Measurements from ENCODE around the gene CKM. TPM values are rescaled to one million over a fixed set of nuclear protein-coding genes. Genes with fewer than 3 reads are reported as not detected.
"Not testable (repeated sequence)": the region's sequence is repeated elsewhere in the genome, so short reads cannot be mapped to it uniquely, and the experiment has no call there.

Gene CKM
- polyA plus RNA-seq, 4 donors: 0.29 to 0.88 (median 0.57) TPM

DNA sequence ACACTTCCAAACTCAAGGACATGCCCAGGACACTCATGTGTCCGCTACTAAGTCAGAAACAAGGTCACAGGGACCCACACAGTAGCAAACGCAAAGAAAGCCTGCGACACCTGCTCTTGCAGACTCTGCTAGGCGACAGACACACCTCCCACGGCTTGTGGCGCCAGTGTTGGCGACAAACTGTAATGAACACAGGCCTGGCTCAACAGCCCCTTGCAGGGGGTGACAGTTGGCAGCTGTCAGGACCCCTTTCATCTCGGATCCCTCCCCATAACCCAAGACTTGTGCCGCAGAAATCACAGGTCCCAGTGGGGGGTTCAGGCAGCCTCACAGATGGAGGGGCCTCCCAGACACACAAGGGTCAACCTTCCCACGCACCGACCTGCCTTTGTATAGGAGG is 364 bp downstream of the CKM start:
- DNase-seq (ENCODE audit: low read depth in 4 of 4, low spot score in 2 of 4): no peak

DNA sequence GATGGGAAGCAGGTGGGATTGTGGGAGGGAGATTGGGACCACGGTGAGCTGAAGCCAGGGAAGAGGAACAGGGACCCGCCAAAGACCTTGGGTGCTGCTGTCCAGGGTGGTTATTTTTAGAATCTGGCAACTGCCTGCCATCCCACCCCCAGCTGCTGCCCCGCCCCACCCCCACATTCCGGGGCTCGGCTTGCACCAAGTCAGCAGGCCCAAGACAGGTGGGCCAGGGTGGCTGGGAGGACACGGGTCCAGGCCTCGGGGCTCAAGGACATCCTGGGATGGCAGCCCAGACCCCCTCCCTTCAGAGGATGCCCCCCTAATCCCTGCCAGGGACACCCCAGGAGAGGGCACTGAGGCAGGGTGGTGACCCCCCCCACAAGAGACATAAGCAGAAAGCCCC is 827 bp downstream of the CKM start:
- no peak for DNase-seq (ENCODE audit: low read depth in 4 of 4, low spot score in 2 of 4)

GRCh38 chr19:45320997-45321775 is 1.5 kb downstream of the CKM start:
- no peak for DNase-seq (ENCODE audit: low read depth in 4 of 4, low spot score in 2 of 4)

DNA sequence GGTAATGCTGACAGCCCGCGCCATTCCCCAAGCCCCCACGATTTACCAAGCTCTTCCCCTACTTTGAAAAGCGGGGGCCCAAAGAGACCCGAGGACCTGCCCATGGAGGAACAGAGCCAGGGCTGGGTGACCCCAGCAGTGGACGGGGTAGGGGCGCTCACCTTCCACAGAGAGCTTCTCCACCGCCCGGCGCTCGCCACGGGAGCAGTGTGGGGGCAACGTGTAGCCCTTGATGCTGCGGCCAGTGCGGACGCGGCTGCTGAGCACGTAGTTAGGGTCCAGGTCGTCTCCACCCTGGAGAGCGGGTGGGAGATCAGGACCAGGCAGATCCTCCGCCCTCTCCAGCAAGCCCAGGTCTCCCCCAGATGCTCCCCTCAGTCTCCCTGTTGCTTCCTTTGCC is 7.4 kb downstream of the CKM start:
- no peak for DNase-seq (ENCODE audit: low read depth in 4 of 4, low spot score in 2 of 4)

GRCh38 chr19:45314708-45315245 is 7.9 kb downstream of the CKM start:
- DNase-seq (ENCODE audit: low read depth in 4 of 4, low spot score in 2 of 4): no peak

DNA sequence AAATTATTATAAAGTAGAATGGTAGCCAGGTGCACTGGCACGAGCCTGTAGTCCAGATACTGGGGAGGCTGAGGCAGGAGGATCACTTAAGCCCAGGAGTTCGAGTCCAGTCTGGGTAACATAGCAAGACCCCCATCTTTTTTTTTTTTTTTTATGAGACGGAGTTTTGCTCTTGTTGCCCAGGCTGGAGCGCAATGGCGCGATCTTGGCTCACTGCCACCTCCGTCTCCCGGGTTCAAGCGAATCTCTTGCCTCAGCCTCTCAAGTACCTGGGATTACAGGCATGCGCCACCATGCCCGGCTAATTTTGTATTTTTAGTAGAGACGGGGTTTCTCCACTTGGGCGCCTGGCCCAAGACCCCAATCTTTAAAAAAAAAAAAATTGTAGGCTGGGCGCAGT is 10.4 kb downstream of the CKM start:
- not testable (repeated sequence) for DNase-seq (ENCODE audit: low read depth in 4 of 4, low spot score in 2 of 4)

DNA sequence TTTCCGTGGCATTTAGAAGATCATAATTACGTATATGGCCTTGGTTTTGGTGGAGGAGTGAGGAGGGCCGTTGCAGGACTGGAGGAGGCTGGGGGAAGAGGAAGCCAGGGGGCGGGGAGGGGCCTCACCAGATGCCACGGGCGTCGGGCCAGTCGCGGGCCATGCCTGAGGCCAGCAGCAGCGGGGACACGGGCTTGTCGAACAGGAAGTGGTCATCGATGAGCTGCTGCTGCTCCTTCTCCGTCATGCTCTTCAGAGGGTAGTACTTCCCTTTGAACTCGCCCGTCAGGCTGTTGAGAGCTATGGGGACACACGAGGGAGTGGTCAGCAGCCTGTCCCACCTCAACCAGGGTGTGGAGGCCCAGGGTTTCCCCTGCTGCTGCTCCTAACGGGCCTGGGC is 11.1 kb downstream of the CKM start:
- no peak for DNase-seq (ENCODE audit: low read depth in 4 of 4, low spot score in 2 of 4)

DNA sequence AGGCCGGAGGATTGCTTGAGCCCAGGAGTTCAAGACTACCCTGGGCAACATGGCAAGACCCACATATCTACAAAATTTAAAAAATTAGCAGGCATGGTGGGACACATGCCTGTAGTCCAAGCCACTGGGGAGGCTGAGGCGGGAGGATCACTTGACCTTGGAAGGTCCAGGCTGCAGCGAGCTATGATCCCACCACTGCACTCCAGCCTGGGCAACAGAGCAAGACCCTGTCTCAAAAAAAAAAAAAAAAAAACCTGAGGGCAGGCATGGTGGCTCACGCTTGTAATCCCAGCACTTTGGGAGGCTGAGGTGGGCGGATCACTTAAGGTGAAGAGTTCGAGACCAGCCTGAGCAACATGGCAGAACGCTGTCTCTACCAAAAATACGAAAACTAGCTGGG is 13.4 kb downstream of the CKM start:
- not testable (repeated sequence) for DNase-seq (ENCODE audit: low read depth in 4 of 4, low spot score in 2 of 4)

- DNase-seq (ENCODE audit: low read depth in 4 of 4, low spot score in 2 of 4): no peak
These were observed 15.3 kb downstream of the CKM start for GRCh38 chr19:45307361-45307760.

DNA sequence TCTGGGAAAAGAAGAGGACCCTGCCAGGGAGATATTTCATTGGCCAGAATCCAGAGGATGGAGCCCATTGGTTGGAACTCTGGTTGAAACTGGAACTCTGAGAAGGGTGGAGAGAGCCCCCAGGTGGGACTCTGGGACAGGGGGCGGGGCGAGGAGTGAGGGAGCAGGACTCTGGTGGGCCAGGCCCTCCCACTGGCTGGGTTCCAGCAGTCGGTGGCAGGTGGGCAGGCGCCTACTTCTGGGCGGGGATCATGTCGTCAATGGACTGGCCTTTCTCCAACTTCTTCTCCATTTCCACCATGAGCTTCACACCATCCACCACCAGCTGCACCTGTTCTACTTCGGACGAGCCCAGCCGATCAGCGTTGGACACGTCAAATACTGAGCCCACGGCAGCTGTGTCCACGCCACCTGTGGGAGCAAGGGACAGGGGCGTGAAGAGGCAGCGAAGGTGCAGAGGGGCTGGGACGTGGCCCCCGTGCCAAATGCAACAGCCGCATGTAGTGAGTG is 16.1 kb downstream of the CKM start:
- DNase-seq (ENCODE audit: low read depth in 4 of 4, low spot score in 2 of 4): no peak

DNA sequence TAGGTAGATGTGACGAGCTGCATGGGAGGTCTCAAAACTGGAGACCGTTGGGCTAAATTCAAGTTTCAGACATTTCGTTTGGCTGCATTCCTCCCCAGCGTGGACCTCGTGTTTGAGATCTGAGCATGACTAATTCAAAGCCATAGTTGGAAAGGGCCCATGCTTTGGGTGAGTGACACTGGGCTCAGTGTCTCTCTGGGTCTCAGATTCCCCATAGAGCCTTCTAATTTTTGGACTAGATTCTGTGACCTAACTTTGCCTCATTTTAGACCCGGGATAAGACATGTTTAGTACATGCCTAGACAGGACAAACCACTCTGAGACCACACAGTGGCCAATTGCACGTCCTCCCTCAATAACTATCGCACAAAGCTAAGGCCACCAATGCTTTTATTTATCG is 16.6 kb downstream of the CKM start:
- no peak for DNase-seq (ENCODE audit: low read depth in 4 of 4, low spot score in 2 of 4)

DNA sequence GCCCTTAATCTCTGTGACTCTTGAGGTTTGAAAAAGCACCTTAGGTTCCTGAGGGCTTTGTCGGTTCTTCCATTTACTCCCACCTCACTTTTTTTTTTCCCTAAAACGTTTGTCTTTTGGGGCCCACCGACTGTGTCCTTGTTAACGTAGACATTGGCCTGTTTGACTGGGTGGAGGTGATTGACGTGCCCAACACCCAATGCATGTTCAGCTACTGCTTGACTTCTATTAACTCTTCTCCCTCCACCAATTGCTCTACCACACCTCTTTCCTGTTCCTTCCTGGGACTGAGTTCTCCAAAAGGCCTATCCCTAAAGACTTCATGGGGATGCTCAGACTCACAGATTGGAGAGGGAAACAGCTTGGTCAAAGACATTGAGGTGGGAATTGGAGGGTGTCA is 17.3 kb downstream of the CKM start:
- DNase-seq (ENCODE audit: low read depth in 4 of 4, low spot score in 2 of 4): no peak

- DNase-seq (ENCODE audit: low read depth in 4 of 4, low spot score in 2 of 4): no peak
These were observed 17.7 kb downstream of the CKM start for GRCh38 chr19:45305007-45305406.

DNA sequence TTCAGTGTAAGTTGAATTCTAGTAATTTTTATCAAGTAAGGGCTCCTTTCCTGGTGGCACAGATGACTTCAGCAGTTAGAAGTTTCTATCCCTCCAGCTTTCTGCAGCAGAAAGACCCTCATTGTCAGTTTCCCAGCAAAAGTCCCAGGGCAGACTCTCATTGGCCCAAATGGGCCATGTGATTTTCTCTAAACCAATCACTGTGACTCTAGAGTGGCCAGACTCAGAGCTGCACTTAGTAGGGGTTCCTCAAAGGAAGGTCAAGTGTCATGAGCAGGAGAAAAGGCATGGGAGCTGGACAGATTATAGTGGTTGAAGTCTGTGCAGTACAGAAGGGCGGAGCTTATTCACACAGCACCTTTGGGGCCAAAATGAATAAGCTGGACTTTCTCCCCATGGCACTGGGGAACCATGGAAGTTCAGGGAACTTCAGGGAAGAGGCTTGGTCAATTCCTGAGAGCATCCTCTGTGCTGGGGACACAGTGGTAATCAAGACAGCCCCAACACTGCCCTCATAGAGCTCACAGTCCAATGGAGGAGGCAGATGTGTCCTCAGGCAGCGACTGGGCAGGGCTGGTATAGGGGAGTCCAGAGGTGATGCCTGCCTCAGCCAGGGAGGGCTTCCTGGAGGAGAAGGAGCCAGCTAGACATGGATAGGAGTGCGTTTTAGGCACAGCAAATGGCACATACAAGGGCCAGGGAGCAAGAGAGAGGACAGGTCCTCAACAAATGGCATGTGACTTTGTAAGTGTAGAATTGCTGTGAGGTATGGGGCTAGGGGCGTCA is 18.3 kb downstream of the CKM start:
- DNase-seq (ENCODE audit: low read depth in 4 of 4, low spot score in 2 of 4): no peak

- DNase-seq (ENCODE audit: low read depth in 4 of 4, low spot score in 2 of 4): no peak
These were observed 19.2 kb downstream of the CKM start for GRCh38 chr19:45303269-45304060.

GRCh38 chr19:45302416-45302815 is 20.3 kb downstream of the CKM start:
- no peak for DNase-seq (ENCODE audit: low read depth in 4 of 4, low spot score in 2 of 4)

- DNase-seq (ENCODE audit: low read depth in 4 of 4, low spot score in 2 of 4): no peak
These were observed 23.0 kb downstream of the CKM start for GRCh38 chr19:45299719-45300118.

- DNase-seq (ENCODE audit: low read depth in 4 of 4, low spot score in 2 of 4): no peak
These were observed 24.4 kb downstream of the CKM start for GRCh38 chr19:45298264-45298663.

DNA sequence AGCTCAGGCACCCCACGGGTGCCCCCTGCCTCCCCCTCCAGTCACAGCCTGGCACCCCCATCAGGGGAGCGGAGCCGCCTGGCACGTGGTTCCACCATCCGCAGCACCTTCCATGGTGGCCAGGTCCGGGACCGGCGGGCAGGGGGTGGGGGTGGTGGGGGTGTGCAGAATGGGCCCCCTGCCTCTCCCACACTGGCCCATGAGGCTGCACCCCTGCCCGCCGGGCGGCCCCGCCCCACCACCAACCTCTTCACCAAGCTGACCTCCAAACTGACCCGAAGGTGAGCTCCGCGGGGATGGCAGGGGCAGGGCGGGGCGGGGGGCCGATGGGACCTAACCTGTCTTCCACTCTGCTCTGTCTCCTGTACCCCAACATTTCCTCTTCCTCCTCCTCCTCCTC is 25.0 kb downstream of the CKM start:
- DNase-seq (ENCODE audit: low read depth in 4 of 4, low spot score in 2 of 4): no peak

- no peak for DNase-seq (ENCODE audit: low read depth in 4 of 4, low spot score in 2 of 4)
These were observed 26.3 kb downstream of the CKM start for GRCh38 chr19:45296355-45296754.

GRCh38 chr19:45295873-45296272 is 26.8 kb downstream of the CKM start:
- no peak for DNase-seq (ENCODE audit: low read depth in 4 of 4, low spot score in 2 of 4)
